Measurements from ENCODE around the gene SLC25A46. TPM values are rescaled to one million over a fixed set of nuclear protein-coding genes. Genes with fewer than 3 reads are reported as not detected.
A peak's percentile ranks its signal among the peaks of the same experiment; 100 is the strongest.
"Not testable (repeated sequence)": the region's sequence is repeated elsewhere in the genome, so short reads cannot be mapped to it uniquely, and the experiment has no call there.

The SLC25A46 gene
- total RNA-seq = 10 to 100 TPM; 31.3 to 53.1 TPM

GRCh38 chr5:110738812-110739651, at the start of gene SLC25A46:
TSS of gene SLC25A46 (plus strand) at chr5:110739007. CDS start at chr5:110739120, 113 bp downstream.
- Mint-ChIP-seq H3K27ac (peak within 1 kb of the TSS; percentile 89), H3K36me3 (ENCODE audit: low read depth) (peaks cover 19% of the 10 kb centered on the region), H3K4me3 (peak within 1 kb of the TSS; percentile 83), H3K9me3 (no peaks in the 10 kb centered on the region), H3K27me3 (peaks cover 6% of the 10 kb centered on the region), H3K4me1 (peaks cover 14% of the 10 kb centered on the region)
- ATAC-seq (replicated peaks) = peak; percentile 97

DNA sequence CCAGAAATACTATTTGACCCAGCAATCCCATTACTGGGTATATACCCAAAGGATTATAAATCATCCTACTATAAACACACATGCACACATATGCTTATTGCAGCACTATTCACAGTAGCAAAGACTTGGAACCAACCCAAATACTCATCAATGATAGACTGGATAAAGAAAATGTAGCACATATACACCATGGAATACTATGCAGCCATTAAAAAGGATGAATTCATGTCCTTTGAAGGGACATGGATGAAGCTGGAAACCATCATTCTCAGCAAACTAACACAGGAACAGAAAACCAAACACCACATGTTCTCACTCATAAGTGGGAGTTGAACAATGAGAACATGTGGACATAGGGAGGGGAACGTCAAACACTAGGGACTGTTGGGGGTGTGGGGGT, 48.2 kb upstream of the SLC25A46 start:
- not testable (repeated sequence) for H3K27me3 Mint-ChIP-seq; ATAC-seq (replicated peaks); H3K27ac Mint-ChIP-seq; H3K9me3 Mint-ChIP-seq; H3K4me3 Mint-ChIP-seq; H3K4me1 Mint-ChIP-seq; H3K36me3 Mint-ChIP-seq (ENCODE audit: low read depth)

DNA sequence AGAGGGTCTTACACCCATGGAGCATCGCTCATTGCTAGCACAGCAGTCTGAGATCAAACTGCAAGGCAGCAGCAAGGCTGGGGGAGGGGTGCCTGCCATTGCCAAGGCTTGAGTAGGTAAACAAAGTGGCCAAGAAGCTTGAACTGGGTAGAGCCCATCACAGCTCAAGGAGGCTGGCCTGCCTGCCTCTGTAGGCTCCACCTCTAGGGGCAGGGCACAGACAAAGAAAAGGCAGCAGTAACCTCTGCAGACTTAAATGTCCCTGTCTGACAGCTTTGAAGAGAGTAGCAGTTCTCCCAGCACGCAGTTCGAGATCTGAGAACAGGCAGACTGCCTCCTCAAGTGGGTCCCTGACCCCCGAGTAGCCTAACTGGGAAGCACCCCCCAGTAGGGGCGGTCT, 46.1 kb upstream of the SLC25A46 start:
- not testable (repeated sequence) for H3K4me3 Mint-ChIP-seq; ATAC-seq (replicated peaks); H3K9me3 Mint-ChIP-seq; H3K4me1 Mint-ChIP-seq; H3K36me3 Mint-ChIP-seq (ENCODE audit: low read depth); H3K27ac Mint-ChIP-seq; H3K27me3 Mint-ChIP-seq

DNA sequence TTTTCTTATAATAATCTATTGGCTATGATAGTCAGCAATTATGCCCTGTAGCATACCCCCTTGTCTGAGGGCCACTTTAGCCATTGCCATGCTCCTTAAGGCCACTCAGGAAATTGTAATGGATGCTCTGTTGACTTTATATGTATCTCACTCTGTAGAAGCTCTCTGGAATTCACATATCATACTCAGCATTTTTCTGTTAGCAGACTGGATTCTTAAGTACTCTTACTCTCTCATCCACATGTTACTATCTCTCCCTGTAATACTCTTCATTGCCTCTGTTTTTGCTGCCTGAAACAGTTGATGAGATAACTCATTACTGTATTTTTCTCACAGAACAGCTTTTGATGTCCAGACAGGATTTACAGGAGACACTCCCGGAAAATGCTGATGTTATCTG, 36.5 kb upstream of the SLC25A46 start:
- H3K4me3 Mint-ChIP-seq = no peak overlapping the region
- no peaks in the 10 kb centered on the region for H3K9me3 Mint-ChIP-seq
- ATAC-seq (replicated peaks) = no peak
- no peak overlapping the region for H3K27ac Mint-ChIP-seq
- H3K27me3 Mint-ChIP-seq = peaks cover 6% of the 10 kb centered on the region
- H3K4me1 Mint-ChIP-seq = no peaks in the 10 kb centered on the region
- H3K36me3 Mint-ChIP-seq (ENCODE audit: low read depth) = no peaks in the 10 kb centered on the region

DNA sequence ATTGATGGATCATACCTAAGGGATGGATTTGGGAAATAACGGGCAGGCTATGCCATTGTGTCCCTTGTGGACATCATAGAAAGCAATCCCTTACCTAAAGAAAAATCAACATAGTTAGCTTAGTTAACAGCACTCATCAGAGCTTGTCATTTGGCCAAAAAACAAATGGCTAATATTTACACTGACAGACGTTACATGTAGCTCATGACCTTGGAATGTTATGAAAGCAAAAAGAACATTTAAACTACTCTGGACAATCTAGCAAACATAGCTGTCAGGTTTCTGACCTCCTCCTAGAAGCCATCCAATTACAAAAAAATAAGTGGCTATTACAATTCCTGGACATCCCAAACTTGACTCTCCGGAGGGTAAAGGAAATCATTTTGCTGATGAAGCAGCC, 36.1 kb upstream of the SLC25A46 start:
- Mint-ChIP-seq H3K4me3 (no peak overlapping the region), H3K4me1 (no peaks in the 10 kb centered on the region), H3K27me3 (peaks cover 6% of the 10 kb centered on the region), H3K9me3 (no peaks in the 10 kb centered on the region), H3K36me3 (ENCODE audit: low read depth) (no peaks in the 10 kb centered on the region), H3K27ac (no peak overlapping the region)
- ATAC-seq (replicated peaks) = no peak

GRCh38 chr5:110703481-110703880, 35.3 kb upstream of the SLC25A46 start:
- Mint-ChIP-seq H3K4me3 (no peak overlapping the region), H3K27ac (no peak overlapping the region), H3K36me3 (ENCODE audit: low read depth) (no peaks in the 10 kb centered on the region), H3K4me1 (no peaks in the 10 kb centered on the region), H3K9me3 (no peaks in the 10 kb centered on the region), H3K27me3 (peaks cover 6% of the 10 kb centered on the region)
- no peak for ATAC-seq (replicated peaks)

GRCh38 chr5:110705349-110705748, 33.5 kb upstream of the SLC25A46 start:
- H3K27me3 Mint-ChIP-seq = peaks cover 10% of the 10 kb centered on the region
- H3K27ac Mint-ChIP-seq = no peak overlapping the region
- H3K9me3 Mint-ChIP-seq = no peaks in the 10 kb centered on the region
- ATAC-seq (replicated peaks) = no peak
- H3K36me3 Mint-ChIP-seq (ENCODE audit: low read depth) = no peaks in the 10 kb centered on the region
- no peak overlapping the region for H3K4me3 Mint-ChIP-seq
- H3K4me1 Mint-ChIP-seq = no peaks in the 10 kb centered on the region

DNA sequence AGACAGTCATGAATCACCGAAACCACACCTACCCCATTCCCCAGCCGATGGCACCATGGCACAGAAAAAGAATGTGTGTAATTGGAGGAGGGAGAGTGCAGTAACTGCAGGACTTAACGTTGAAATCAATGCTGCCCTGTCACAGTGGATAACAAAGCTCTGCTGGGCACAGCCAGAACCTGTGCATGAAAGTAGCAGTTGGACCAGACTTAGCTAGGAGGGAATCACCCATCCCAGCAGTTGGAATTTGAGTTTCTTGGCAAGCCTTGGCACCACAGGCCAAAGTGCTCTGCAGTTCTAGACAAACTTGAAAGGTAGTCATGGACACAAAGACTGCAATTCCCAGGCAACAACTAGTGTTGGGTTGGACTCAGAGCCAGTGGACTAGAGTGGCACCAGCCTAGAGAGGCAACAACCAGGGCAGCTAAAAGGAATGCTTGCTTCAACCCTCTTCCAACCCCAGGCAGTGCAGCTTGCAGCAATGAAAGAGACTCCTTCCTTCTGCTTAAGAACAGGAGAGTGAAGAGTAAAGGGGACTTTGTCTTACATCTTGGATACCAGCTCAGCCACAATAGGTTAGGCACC, 31.5 kb upstream of the SLC25A46 start:
- ATAC-seq (replicated peaks) = no peak
- Mint-ChIP-seq H3K9me3 (no peaks in the 10 kb centered on the region), H3K27ac (no peak overlapping the region), H3K36me3 (ENCODE audit: low read depth) (no peaks in the 10 kb centered on the region), H3K27me3 (peaks cover 9% of the 10 kb centered on the region), H3K4me3 (no peak overlapping the region), H3K4me1 (no peaks in the 10 kb centered on the region)

- Mint-ChIP-seq H3K27me3 (peaks cover 6% of the 10 kb centered on the region), H3K4me1 (no peaks in the 10 kb centered on the region), H3K9me3 (no peaks in the 10 kb centered on the region), H3K27ac (no peak overlapping the region), H3K36me3 (ENCODE audit: low read depth) (no peaks in the 10 kb centered on the region), H3K4me3 (no peak overlapping the region)
- peak; percentile 43 for ATAC-seq (replicated peaks)
Observed at GRCh38 chr5:110716247-110717245, 22.3 kb upstream of the SLC25A46 start.

- no peaks in the 10 kb centered on the region for H3K36me3 Mint-ChIP-seq (ENCODE audit: low read depth)
- no peak for ATAC-seq (replicated peaks)
- no peak overlapping the region for H3K4me3 Mint-ChIP-seq
- no peaks in the 10 kb centered on the region for H3K9me3 Mint-ChIP-seq
- no peak overlapping the region for H3K27ac Mint-ChIP-seq
- H3K4me1 Mint-ChIP-seq = no peaks in the 10 kb centered on the region
- peaks cover 6% of the 10 kb centered on the region for H3K27me3 Mint-ChIP-seq
Observed at GRCh38 chr5:110718311-110718710, 20.5 kb upstream of the SLC25A46 start.

DNA sequence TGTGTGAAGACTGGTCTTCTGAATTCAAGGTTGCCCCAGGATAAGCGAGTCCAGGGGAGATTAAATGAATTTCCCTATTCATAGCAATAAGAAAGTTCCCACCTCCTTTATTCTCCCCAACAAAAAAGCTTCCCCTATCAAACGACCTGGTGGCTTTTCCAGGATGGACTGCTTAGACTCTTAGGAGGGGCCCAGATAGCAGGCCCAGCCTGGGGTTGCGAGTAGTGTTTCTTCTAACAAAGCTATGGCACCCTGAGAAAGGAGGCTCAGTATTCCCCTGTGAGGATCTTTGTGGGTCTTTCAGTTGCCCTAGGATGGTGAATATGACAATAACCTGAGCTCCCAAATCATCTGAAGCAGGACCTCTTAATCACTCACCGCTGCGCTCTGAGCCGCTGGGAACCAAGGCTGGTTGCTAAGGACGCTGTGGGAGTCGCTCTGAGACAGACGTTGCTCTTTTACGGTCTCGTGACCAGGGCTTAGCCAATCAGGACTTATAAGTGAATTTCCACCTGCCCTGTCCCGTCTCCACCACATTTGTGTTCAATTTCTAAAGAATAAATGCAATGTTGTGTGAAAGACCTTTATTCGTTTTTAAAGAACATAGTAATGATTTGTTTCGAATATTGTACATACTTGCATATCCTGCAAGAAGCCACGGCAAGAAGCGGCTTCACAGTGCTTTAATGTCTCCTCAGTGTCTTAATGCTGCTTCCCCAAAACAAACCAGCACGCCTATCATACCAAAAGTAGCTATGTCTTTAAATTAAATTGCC, 12.4 kb upstream of the SLC25A46 start, which contains the start of gene TMEM232:
TMEM232 (minus strand) TSS at position 423 of the 776 bp plus-strand sequence. CDS start 59,319 bp downstream, outside the sequence.
- Mint-ChIP-seq H3K4me1 (peaks cover 3% of the 10 kb centered on the region), H3K9me3 (no peaks in the 10 kb centered on the region), H3K4me3 (peak within 1 kb of the TSS; percentile 88), H3K27me3 (no peaks in the 10 kb centered on the region), H3K27ac (peak within 1 kb of the TSS; percentile 84), H3K36me3 (ENCODE audit: low read depth) (no peaks in the 10 kb centered on the region)
- peak; percentile 100 for ATAC-seq (replicated peaks)

- ATAC-seq (replicated peaks) = peak; percentile 39
- no peaks in the 10 kb centered on the region for H3K36me3 Mint-ChIP-seq (ENCODE audit: low read depth)
- H3K4me3 Mint-ChIP-seq = peak overlapping the region; percentile 88
- peaks cover 2% of the 10 kb centered on the region for H3K27me3 Mint-ChIP-seq
- H3K4me1 Mint-ChIP-seq = peaks cover 3% of the 10 kb centered on the region
- H3K9me3 Mint-ChIP-seq = no peaks in the 10 kb centered on the region
- peak overlapping the region; percentile 84 for H3K27ac Mint-ChIP-seq
Observed at GRCh38 chr5:110727025-110727314, 11.8 kb upstream of the SLC25A46 start.

- H3K4me3 Mint-ChIP-seq; H3K36me3 Mint-ChIP-seq (ENCODE audit: low read depth); H3K9me3 Mint-ChIP-seq; H3K27me3 Mint-ChIP-seq; H3K4me1 Mint-ChIP-seq; ATAC-seq (replicated peaks); H3K27ac Mint-ChIP-seq: not testable (repeated sequence)
Observed at GRCh38 chr5:110731499-110731898, 7.3 kb upstream of the SLC25A46 start.

- ATAC-seq (replicated peaks) = no peak
- peaks cover 12% of the 10 kb centered on the region for H3K27me3 Mint-ChIP-seq
- no peak overlapping the region for H3K27ac Mint-ChIP-seq
- H3K4me1 Mint-ChIP-seq = peaks cover 5% of the 10 kb centered on the region
- no peaks in the 10 kb centered on the region for H3K9me3 Mint-ChIP-seq
- no peak overlapping the region for H3K4me3 Mint-ChIP-seq
- H3K36me3 Mint-ChIP-seq (ENCODE audit: low read depth) = no peaks in the 10 kb centered on the region
Observed at GRCh38 chr5:110734101-110734500, 4.7 kb upstream of the SLC25A46 start.

Data from activated T-helper 17 cell treated with anti-CD3 and anti-CD28 coated beads, Interleukin-2, amount 50 U/mL, for 72 hours (primary cell).